ENCODE measurements around the gene FMO5. TPM values are rescaled to one million over a fixed set of nuclear protein-coding genes. Genes with fewer than 3 reads are reported as not detected.

FMO5 gene
- total and polyA plus RNA-seq, 2 of the 13 experiments (the other 11 are each of a cell fraction or from before 2014, with no cell fraction given), result 48.2 to 149 TPM

- TF ChIP-seq ZNF687 (CRISPR knock-in tag; IDR thresholded peaks at IDR 0.05) (peak; percentile 99), ARID4A (CRISPR knock-in tag; IDR thresholded peaks at IDR 0.05; ENCODE audit: borderline replicate concordance) (peak; percentile 83), ZNF18 (CRISPR knock-in tag; IDR thresholded peaks at IDR 0.05; ENCODE audit: insufficient replicate concordance) (peak; percentile 94), E2F5 (CRISPR knock-in tag; conservative IDR thresholded peaks at IDR 0.05) (0 out of 2 replicates have a peak, but pooled peaks have one; percentile 21), TAF1 (CRISPR knock-in tag; IDR thresholded peaks at IDR 0.05) (peak; percentile 74; the same call in 1 of the 2 replicates), SP5 (CRISPR knock-in tag; IDR thresholded peaks at IDR 0.05; ENCODE audit: borderline replicate concordance, low read depth) (peak; percentile 65; the same call in 1 of the 2 replicates), ZBTB20 (CRISPR knock-in tag; IDR thresholded peaks at IDR 0.05; ENCODE audit: borderline replicate concordance, low read depth) (peak; percentile 77; the same call in 1 of the 2 replicates), PPARG (CRISPR knock-in tag; conservative IDR thresholded peaks at IDR 0.05) (peak; percentile 52; the same call in 1 of the 2 replicates), BCL3 (CRISPR knock-in tag; IDR thresholded peaks at IDR 0.05) (peak; percentile 61), HMGXB4 (CRISPR knock-in tag; IDR thresholded peaks at IDR 0.05; ENCODE audit: borderline replicate concordance in 1 of 2, low read depth in 1 of 2) (peak; percentile 97 to 99), ZNF605 (CRISPR knock-in tag; IDR thresholded peaks at IDR 0.05) (peak; percentile 81; the same call in 1 of the 2 replicates)
Observed at GRCh38 chr1:147242449-147243227, 17.5 kb upstream of the FMO5 start, which contains the start of gene CHD1L (continued).

All from HepG2 (cell line).